ENCODE results near the gene SFT2D2.

SFT2D2 gene

DNA sequence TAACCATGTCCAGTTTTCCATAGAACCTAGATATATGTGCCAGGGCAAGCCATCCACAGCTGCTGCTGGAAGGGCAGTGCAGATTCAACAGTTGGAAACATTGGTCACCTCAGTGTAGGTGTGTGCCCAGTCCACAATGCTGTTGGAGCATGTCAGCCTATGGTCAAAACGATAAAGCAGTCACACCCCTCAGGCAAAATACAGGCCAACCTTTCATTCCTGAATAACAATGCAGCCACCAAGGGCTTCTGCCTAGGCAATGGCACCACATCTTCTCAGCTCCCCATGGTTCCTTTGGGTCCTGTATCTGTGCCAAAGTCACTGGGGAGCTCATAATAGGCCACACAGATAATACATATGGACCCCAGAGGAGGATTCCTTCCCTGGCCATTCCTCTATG, 39.8 kb downstream of the SFT2D2 start:
- no peak for DNase-seq (ENCODE audit: low read depth in 2 of 2)

DNA sequence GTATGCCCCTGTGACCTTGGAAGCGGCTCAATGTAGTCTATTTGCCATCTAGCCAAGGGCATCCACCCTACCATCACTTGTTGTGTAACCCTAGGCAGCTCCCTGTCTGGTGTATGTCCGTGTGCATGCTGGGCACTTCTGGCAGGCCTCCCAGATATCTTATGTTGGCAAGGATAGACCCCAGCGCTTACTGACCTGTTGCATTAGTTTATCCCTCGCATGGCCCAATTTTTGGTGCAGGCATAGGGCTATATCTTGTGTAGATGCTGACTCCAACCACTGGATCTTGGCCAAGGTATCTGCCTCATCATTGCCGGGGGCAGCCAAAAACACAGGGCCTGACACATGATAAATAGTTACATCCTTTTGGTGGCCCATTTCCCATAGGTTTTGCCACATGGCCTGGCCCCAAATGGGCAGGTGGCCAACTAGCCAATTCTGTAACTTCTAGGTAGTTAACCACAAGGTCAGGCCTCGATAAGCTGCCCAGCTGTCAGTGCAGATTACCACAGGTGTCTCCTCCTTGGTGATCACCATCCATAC, 40.9 kb downstream of the SFT2D2 start:
- DNase-seq (ENCODE audit: low read depth in 2 of 2) = no peak

DNA sequence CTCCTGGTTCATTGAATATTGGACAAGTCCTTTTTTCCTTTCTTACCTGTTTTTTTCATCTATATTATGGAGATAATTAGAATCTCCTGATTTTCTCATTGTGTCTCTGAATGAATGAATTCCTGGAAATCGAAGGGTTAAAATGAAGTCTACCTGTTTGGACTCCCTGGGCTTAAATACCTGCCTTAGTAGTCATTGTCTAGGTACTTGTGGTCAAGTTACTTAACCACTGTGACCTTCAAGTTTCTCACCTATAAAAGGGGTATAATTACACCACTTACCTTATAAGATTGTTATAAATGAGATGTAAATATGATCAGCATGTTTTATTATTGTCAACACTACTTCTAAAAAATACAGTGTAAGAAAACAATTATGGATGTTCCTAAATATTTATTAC, 45.8 kb downstream of the SFT2D2 start:
- no peak for DNase-seq (ENCODE audit: low read depth in 2 of 2)

DNA sequence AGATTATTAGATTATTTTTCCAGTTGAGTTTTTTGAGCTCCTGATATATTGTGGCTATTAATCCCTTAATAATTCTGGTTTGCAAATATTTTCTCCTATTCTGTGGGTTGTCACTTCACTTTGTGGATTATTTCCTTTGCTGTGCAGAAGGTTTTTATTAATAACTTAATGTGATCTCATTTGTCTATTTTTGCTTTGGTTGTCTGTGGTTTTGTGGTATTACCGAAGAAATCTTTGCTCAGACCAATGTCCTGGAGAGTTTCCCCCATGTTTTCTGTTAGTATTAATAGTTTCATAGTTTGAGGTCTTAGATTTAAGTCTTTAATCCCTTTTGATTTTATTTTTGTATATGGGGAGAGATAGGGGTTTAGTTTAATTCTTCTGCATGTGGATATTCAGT, 47.8 kb downstream of the SFT2D2 start:
- DNase-seq (ENCODE audit: low read depth in 2 of 2) = no peak

DNA sequence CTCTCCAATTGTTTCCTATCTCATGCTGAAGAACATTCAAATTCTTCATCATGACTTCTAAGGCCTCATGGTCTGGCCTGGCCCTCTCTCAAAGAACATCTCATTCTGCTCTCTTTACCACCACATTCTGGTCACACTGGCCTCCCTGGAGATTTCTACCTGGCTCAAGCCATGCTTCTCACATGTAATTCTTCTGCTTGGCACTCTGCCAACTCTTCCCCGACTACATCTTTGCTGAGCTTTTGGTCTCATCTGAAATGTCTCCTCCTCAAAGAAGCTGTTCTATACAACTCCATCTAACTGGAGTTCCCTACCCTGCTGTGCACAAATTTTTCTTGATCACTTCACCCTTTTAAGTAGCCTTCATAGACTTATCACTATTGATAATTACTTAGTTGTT, 53.4 kb downstream of the SFT2D2 start:
- DNase-seq (ENCODE audit: low read depth in 2 of 2) = no peak

DNA sequence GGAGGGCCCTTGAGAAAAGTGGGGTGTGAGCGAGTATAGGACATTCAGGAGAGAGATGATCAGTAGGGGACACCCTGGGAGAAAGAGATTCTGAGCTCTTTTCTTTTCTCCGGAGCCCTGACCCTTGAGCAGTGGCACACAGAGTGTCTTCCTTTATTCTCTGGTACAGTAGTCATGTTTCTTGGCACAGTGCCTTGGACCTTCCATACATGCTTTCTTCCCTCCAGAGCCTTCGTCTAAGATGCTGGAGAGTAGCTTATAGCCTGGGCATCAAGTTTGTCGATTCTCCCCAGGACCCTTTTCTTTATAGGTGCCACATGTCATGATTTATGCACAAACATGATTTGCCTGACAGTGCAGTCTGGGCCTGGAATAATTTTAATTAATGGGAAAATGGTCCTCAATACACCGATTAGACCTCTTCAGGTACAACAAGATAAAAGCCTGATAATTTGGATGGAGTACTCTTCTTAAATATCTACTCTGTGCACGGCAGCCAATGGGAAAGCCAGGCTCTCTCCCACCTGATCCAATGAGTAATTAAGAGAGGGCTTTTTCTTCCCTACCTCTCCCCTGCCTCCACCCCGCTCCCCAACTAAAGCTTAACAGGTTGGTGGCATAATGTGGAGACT, 54.6 kb downstream of the SFT2D2 start, which contains the start of gene TBX19:
Gene TBX19 (plus strand): TSS at position 582 of the 632 bp plus-strand sequence. CDS start 214 bp downstream, outside the sequence.
- DNase-seq (ENCODE audit: low read depth in 2 of 2) = no peak

DNA sequence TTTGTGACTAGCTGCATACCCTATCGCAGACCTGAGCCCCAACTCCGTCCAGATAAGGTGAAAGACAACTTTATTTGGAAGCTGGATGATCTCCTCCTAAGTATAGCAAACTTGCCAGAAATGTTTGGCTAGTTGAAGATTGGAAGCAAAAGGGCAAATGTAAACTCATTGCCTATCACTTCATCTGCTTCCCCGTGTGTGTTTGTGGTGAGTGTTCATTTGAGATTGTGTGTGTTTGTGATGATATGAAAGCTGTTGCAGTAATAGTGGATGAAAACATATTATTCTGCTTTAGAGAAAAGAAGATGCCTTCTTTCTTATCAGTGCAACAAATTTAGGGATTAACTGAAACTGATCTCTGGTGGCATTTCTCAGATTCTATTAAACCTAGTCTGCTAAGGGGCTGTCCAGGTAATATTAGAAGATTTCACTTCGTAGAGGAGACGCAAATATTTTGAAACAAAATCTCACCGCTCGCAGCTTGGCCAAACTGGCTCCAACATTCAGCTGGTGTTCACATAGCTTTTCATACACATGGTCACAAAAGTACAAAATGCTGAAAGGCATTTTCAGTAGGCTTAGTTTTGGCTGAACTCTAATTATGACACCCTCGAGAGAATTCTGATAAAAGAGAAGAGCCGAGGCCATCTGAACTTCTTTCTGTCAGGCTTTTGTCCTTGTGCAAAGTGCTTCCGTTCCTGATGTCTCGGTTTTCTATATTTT, 56.0 kb downstream of the SFT2D2 start:
- no peak for DNase-seq (ENCODE audit: low read depth in 2 of 2)

DNA sequence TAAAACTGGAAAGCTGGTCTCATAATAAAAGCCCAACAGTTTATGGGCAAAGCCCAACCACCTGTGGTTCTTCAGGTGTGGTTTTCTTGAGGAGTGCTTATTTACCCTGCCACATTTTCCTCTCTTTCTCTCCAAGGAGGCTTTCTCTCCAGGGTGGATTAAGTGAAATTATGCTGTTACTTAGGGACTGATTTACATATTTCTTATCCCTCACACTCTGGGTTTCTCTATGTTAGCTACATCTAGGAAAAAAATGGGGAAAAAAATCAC, 59.7 kb downstream of the SFT2D2 start:
- DNase-seq (ENCODE audit: low read depth in 2 of 2) = no peak

DNA sequence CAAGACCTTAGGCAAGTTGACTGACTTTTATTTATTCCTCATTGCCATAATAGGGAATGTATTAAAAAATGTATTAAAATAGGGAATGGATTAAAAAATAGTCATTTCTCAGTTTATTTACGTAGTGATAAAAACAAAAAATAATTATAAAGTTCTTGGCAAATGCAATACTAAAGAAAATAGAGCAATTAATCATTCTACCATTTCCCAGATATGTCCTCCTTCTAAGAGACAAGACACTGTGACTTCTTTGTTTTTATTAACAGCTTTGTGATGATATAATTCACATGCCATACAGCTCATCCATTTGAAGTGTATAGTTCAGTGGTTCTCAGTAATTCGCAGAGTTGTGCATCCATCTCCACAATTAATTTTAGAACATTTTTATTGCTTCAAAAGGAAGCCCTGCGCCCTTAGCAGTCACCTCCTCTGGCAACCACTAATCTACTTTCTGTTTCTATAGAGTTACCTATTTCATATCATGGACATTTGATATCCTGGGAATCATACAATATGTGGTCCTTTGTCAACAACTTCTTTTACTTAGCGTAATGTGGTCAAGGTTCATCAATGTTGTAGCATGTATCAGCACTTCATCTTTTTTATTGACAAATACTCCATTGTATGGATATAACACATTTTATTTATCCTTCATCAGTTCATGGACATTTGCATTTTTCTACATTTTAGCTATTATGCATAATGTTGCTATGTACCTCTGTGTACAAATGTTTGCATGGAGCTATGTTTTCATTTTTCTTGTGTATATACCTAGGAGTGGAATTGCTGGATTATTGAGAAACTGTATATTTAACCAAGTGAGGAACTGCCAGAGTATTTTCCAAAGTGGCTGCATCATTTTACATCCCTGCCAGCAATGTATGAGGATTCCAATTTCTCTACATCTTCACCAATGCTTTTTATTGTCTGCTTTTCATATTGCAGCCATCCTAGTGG, 60.4 kb downstream of the SFT2D2 start:
- no peak for DNase-seq (ENCODE audit: low read depth in 2 of 2)

DNA sequence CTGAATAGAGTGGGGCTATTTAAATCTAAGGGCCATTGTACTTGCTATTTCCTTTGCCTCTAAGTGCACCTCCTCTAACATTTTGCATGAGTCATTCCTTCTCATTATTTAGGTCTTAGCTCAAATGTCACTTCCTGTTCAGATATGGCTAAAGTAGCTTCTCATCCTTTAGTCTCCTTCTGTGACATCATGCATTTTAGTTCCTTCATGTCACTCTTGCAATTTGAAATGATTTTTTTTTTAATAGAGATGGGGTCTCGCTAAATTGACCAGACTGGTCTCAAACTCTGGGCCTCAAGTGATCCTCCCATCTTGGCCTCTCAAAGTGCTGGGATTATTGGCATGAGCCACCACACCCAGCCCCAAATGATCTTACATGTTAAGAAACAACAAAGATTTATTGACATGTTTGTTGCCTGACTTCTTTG, 61.4 kb downstream of the SFT2D2 start:
- DNase-seq (ENCODE audit: low read depth in 2 of 2) = no peak

DNA sequence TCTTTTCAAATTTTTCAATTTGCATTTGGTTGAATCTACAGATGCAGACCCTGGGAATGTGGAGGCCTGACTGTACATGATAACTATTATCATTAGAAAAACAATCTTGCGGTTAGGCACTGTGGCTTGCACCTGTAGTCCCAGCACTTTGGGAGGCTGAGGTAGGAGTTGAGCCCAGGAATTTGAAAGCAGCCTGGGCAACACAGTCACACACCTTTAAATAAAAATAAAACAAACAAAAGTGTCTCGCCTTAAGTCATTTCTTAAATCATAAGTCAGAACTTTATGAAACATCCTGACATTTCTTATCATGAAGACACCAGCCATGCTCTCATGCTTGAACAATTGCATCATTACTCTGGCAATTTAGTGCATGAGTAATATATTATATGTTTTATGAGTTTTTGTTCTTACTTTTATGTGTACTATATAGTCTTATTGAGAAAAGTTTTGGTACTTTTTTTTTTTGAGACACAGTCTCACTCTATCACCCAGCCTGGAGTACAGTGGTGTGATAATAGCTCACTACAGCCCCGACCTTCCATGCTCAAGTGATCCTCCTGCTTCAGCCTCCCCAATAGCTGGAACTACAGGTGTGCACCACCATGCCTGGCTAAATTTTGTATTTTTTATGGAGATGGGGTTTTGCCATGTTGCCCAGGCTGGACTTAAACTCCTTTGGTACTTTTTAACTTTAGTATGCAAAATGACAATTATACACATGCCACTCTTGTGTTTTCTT, 62.7 kb downstream of the SFT2D2 start:
- no peak for DNase-seq (ENCODE audit: low read depth in 2 of 2)

DNA sequence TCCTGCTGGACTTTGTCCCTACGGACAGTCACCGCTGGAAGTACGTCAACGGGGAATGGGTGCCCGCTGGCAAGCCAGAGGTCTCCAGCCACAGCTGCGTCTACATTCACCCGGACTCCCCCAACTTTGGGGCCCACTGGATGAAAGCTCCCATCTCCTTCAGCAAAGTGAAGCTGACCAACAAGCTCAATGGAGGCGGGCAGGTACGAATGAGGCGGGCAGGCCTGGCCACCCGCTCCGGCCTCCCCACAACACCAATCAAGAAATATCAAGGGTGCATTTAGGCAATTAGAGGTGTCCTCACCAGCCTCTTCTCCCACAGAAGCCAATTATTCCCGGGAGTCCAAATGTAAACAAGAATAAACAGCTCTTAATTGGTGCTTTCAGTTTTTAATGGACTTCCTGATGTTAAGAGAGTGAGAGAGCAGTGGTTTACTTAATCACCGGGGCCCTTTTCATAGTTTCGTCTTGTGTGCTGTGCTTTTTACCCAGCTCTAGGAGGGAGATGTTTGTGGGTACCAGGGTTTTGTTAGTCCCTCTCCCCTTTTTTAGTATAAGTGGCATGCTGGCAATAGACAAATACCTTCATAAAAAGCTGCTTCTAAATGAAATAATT, 65.5 kb downstream of the SFT2D2 start:
- DNase-seq (ENCODE audit: low read depth in 2 of 2) = no peak

DNA sequence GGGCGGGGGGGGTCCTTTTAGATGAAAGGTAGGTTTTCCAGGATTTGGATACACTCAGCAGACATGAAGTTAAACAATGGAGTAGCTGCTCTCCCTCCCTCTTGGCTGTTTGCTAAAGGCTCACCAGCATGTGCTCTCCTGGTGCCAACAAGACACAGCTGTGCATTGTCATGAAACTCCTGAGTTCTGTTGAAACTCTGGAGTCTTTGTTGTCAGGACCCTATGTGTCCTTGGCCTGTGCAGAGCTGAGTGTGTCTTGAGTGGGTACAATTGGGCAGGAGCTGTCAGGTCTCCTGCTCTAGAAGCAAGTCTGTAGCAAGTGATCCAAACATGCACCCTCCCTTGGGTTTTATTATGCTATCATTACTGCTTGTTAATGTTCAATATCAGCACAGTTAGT, 67.6 kb downstream of the SFT2D2 start:
- no peak for DNase-seq (ENCODE audit: low read depth in 2 of 2)

DNA sequence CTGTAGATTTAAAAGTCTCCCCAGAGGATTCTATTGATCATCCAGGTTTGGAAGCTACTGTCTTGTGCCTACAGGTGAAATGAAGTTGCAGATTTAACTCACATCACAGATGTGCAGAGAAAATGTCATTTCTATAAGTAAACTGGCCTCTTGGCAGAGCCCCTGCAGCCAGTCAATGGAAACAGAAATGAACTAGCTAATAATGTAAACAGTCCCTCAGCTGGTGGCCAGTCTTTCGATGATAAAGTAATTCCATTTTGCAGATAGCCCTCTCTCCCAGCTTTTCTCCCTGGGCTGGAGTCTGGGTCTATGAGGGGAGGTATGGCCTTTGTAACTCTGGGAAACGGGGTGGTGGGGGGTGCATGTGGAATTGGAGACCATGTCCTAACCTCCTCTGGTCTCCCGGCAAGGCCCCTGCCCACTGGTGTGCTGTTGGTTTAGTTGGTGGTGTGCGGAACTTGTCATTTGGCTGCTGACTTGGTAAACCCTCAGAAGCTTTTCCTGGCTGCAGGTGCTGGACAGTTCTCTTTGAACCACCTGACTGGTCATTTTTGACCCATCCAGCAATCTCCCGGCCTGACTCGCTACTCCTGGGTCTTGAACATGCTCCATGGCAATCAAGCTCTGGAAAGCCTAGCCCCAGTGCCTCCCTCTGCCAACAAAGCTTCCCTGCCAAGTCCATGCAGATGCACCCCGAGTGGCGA, 69.8 kb downstream of the SFT2D2 start:
- no peak for DNase-seq (ENCODE audit: low read depth in 2 of 2)

DNA sequence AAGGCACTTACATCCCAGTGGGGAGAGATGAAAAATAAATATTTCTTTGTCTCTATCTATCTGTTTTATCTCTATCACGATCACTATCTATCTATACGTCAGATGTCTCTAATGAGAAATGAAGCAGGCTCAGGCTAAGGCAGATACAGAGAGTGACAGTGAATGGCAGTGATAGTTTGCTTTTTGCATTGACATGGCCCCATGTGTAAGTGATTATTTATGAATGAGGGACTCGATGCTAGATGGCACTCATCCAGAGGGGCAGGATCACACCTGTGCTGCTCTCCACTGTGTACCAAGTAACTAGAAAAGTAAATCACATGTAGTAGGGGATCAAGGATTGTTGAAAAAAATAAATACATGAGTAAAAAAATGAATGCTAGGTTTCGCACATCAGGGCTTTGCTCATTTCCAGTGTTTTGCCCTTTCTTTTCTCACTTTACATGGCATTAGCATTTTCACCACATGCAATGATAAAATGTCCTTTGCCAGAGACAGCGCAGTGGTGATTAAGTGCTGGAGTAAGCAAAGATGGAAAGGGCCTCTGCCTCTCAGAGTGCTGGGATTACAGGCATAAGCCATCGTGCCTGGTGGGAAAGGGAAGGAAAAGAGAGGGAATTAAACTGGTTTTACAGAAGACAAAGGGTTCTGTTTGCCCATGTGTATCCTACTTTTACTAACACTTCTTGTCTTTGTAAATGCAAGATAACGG, 71.4 kb downstream of the SFT2D2 start:
- no peak for DNase-seq (ENCODE audit: low read depth in 2 of 2)

DNA sequence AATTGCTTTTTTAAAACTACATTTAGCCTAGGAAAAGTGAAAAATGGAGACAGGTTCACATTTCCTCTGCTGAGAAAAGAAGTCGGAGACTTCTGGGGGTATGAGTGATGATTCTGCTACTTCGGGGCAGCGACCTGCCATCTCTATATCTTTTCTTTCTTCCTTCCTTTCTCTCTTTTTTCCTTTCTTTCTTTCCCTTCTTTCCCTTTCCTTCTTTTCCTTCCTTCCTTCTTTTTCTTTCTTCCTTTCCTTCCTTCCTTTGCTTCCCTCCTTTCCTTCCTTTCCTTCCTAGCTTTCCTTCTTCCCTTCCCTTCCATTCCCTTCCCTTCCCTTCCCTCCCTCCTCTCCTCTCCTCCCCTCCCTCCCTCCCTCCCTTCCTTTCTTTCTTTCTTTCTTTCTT, 72.6 kb downstream of the SFT2D2 start:
- no peak for DNase-seq (ENCODE audit: low read depth in 2 of 2)

DNA sequence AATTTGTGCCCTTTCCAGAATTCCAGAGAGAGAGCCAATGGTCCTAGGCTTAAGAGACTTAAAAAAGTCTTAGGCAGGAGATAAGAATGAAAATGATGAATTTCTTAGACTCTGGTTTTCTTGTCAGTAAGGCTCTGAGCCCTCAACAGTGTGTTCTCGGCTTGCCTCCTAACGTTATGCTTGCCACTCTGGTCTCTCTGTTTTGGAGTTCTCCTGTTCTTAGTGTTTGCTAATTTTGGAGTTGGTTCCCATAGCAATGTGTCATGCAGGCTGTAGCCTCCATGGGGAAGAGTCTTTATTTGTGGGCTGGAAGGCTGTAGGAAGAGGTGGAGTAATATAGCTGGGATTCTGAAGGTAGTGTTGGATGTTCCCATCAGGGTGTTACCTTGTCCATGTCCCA, 74.8 kb downstream of the SFT2D2 start:
- DNase-seq (ENCODE audit: low read depth in 2 of 2) = no peak

DNA sequence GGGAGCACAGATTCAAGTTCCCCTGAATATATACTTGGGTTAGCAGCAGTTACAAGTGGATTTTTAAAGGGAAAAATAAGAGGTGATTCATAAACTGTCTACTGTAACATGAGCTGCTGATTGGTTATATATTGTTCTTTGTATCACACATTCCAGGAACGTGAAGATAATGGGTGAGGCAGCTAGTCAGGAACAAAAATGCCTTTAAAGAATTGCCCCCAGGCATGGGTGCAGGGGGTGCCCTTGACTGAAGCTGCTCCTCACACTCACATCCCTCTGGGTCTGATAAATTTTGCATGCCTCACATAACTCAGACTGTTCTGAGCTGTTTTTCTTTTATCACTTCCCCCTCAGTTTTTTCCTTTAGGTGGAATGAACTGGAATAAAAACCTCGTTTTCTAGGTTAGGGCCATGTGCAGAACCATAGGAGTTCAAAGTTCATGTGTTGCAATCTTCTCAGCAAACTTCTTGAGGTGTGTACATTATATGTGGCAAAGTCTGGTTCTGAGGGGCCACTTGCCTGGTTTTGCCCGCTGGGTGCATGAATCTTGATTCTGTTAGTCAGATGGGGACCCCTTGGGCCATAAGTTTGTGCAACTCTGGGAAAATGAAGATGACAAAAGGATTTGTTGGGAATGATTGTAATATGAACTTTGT, 76.0 kb downstream of the SFT2D2 start:
- DNase-seq (ENCODE audit: low read depth in 2 of 2) = no peak

Measured in stimulated activated CD8-positive, alpha-beta memory T cell treated with anti-CD3 and anti-CD28 coated beads, Interleukin-15, amount 100 ng/mL, for 48 hours (primary cell).